ENCODE data around the gene PXMP4.
A peak's percentile ranks its signal among the peaks of the same experiment; 100 is the strongest.

PXMP4 gene

GRCh38 chr20:33681288-33681687, 38.8 kb downstream of the PXMP4 start:
- no peak for DNase-seq

DNA sequence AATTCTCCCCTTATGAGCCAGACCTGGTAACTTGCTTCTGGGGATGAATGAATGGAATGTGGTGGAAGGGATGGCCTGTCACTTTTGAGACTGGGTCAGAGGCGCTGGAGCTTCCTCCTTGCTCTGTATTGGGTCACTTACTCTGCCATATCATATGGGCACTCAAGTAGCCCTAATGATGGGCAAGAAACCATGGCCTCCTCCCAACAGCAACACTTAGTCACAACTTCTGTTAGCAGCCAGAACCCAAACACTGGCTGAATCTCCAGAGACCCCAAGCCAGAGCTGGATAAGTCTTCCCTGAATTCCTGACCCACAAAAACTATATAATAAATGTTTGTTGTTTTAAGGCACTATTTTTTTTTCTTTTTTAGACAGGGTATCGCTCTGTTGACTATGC, 39.4 kb downstream of the PXMP4 start:
- DNase-seq = no peak

DNA sequence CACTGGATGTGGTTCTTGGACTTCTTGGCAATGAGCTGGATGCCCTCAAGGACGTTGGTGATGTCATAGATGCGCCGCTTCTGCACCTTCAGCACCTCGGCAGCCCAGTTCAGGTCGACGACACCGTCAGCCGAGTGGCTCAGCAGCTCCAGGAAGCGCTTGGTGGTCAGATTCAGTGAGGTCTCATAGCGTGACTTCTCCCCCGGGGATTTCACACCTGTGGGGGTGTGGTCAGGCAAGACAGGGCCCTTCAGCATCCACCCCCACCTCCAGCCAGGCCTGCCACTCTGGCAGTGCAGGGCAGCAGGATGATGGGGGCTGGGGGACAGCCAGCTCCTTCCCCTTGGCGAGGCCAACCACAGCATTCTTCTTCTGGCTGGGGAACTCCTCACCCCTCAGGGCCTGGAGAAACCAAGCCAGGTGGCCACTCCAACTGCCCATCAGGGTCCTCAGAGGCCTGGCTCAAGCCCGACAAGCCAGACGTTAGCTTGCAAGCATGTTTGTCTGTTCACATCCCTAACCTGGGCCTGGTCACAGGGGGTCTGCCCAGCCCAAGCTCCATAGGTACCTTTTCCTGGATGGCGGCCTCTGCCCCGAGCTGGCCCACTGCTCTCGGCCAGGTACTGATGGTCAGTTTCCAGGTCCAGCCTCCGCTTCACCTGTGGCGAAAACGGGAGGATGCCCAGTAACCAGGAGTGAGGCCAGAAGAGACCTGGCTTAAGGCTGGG, 40.2 kb downstream of the PXMP4 start:
- no peak for DNase-seq

DNA sequence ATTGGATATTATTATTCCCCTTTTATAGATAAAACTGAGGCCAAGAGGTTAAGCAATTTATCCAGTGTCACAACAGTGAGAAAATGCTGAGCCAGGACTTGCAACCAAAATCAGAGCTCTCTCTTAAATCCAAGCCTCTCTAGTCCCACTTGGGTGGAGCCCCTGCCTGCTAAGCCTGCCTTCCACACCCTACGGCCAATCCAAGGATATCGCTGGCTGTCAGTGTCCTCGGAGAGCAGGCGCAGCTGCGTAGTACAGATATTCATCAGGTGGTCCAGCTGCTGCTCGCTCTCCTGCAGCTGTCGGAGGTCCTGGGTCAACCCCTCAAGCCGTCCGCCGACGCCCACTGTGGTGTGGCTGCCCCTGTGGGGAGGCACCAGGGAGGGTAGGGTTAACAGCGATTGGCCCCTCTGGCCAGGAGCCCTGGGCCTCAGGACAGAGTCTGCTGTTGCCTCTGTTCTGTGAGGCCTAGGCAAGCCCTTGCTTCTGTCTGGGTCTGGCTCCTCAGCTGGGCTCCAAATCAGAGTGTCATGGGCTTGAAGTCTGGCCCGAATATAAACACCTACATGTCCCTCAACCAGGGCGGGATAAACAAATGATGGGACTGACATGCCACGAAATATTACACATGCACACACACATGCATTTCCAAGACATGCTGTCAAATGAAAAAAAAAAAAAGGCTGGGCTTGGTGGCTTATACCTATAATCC, 42.0 kb downstream of the PXMP4 start:
- no peak for DNase-seq

GRCh38 chr20:33676652-33677645, 43.2 kb downstream of the PXMP4 start:
- DNase-seq = no peak

- DNase-seq = no peak
Observed at GRCh38 chr20:33676121-33676520, 44.0 kb downstream of the PXMP4 start.

- no peak for DNase-seq
Observed at GRCh38 chr20:33675136-33675959, 44.8 kb downstream of the PXMP4 start.

DNA sequence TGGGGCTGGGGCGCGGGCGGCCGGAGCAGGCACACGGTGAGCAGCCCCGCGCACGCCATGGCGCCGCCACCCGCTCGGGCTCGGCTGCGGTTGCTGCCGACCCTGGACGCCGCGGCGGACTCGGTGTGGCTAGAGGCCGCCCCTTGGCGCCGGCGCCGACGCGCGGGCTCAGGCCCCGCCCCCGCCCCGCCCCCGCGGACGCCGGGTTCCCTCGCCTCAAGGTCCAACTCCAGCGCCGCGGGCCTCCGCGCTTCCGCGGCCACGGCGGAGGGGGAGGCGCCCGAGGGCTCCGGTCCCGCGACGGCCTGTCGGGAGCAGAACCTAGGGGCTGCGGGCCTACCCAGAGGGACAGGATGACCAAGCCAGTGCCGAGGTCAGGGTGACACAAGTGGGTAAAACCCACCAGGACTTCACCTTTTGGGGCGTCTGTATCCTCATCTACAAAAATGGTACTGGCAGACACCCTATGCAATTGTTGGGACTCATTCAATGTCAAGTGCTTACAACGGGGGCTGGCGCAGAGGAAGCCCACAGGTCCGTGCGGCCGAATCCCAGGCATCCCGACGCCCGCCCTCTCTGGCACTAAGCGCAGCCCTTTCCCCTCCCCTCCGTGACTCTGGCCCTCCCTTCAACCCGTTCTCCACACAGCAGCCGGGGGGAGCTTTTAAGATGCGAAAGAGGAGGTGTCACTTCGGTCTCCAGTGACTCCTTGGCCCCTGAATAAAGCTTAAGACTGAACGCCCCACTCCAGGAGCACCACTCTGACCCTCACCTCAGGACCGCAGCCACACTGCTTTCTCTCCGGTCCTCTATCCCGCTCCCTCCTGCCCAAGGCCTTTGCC, 45.6 kb downstream of the PXMP4 start, which contains the start of gene NECAB3:
NECAB3 (minus strand) TSS at position 135 of the 842 bp plus-strand sequence; CDS start at position 59, 76 bp downstream.
- DNase-seq = peak; percentile 37 to 53

DNA sequence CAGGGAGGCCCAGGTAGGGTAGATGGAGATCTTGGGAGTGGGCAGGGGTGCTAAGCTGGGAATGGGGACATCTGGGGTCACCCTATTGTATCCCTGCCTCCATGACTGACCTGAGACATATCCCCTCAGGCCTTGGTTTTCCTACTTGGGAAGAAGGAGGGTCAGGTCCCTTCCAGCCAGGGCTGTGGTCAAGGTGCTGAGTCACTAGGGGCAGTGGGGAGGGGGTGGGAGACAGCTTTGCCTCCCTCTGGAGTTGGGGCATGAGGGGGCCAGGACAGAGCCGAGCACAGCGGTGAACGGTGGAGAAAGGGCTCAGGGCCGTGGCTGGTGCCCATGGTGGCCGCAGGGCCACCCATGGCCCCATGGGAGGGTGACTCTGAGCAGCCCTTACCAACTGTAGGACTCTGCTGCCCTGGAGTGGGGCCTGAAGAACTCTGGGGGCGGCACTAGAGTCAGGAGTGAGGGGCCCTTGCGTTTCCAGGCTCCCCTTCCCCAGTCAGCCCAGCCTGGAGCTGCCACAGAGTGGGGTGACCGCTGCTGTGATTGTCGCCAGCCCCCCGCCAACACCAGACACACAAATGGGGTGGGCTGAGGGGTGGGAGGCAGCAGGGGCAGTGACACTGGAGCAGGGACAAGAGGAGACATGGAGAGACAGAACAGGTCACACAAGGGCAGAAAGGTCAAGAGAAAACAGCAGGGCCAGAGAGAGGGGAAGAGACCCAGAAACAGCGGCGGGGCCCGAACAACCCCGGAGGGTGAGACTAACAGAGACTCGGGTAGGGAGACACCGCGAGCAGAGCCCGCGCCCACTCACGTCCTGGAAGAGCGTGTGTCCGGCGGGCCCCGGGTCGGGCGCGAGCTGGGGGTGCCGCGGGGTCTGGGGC, 46.5 kb downstream of the PXMP4 start:
- DNase-seq = no peak

GRCh38 chr20:33673114-33673409, 47.0 kb downstream of the PXMP4 start:
- no peak for DNase-seq

DNA sequence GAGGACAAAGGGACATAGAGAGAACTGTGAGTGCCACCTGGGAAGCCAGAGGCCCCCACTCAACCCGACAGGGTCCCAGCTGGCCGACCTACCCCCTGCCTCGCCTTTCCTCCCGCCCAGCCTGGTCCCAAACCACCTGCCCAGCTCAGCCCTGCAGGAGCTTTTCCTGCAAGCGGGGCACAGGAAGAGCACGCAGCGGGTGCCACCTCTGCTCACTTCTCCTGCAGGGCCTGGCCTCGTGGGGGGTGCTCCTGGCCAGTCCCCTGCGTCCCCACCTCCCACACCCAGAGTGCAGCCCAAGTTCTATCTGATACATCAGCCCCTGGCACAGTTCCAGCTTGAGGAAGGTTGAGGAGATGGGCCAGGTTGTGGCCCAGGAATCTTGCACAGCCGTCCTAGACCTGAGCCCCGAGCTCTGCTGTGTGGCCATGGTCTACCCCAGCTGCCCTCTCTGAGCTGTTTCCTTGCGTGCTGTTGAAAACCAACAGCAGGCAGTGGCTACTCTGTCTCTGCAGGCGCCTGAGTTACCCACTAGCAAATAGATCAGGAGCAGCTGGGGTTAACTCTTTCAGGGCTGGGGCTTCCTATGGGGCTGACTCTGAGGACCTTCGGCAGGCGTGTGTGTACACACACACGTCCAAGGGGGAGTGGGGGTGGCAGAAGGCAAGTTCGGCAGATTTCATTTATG, 47.5 kb downstream of the PXMP4 start:
- DNase-seq = no peak

DNA sequence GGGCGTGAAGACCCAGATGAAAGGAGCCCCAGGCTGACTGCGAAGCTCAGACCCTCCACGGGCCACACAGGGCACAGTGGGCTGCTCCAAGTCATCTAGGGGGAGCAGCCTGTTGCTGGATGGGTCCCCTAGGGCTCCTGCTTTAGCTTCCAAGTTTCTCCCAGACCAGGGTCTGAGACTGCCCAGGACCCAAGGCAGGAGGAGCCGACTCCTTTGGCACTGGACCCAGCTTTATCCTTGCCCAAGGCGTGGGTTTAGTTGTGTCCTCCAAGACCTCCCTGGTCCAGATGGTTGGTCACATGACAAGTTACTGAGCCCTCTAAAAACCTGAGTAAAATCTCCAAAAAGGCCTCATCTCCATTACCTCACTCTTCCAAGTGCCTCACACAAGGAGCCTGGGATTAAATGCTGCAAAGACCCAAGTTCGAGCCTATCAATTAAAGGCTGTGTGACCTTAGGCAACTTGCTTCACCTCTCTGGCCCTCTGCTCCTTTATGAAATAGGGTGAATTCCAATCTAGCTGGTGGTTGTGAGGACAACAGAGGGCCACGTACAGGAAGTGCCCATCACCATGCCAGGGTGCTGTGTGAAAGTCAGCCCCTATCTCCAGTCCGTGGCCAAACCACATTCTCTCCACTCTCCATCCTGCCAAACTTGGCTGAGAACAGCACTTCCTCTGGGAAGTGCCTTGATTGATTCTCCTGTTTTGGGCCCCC, 48.4 kb downstream of the PXMP4 start:
- no peak for DNase-seq

- DNase-seq = no peak
Observed at GRCh38 chr20:33670715-33671499, 49.2 kb downstream of the PXMP4 start.

DNA sequence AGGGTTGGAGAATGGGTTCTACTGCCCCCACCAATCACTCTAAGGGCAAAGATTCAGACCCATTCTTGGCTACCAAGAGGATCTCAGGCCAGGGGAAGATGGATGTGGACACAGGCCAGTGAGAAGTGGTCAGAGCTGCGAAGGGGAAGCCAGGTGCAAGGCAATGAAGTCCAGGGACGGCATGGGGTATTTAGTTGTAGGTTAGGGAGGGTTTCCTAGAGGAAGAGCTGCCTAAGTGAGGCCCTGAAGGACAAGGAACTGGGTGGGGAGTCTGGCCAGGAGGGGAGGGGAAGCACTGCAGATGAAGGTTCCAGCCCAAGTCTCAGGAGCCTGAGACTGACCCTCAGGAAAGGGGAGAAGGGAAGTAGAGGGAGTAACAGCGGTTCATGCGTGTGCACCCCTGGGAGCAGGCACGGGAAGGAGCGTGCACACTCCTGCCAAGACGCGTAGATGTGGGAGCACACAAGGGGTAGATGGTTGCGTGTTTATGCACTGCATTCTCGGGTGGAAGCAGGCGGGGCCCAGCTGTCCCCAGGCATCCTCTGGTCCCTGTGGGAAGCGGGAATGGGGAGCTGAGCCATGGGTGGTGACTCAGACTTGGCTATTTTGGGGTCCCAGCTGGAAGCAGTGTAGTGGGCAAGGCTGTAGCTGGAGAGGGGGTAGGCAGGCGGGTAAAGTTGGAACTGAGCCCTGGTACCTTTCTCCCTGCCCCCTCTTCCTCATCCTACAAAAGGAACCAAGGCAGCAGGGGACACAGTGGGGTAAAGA, 50.1 kb downstream of the PXMP4 start:
- no peak for DNase-seq

GRCh38 chr20:33669224-33669623, 50.9 kb downstream of the PXMP4 start:
- no peak for DNase-seq

DNA sequence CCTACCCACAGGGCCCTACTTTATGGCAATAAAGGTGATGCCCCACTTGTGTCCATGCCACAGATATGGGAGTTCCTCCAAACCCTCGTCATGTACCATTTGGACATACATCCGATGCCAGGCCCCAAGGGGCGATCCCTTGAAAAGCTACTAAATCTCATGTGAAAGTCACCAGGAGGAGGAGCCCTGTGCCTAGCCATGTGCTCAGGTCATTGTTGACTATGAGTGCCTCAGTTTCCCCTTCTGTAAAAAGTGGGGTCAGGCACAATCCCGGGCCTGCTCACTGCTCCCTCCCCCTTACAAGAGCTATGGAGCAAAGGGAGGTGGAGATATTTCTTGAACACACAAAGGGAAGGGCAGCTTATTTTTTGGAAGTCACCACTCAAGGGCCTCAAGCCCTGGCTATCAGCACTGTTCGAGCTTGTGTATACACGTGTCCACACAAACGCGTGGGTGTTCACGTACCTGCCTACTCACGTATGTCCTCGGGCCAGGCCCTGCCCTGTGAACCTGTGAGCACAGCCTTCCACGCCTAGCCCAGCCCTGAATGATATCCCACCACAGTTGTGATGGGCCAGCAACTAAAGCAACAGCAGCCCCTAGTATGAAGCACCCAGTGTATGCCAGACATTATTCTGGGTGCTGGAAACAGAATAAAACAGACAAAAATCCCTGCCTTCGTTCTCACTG, 51.5 kb downstream of the PXMP4 start:
- DNase-seq = no peak

All from activated CD4-positive, alpha-beta T cell treated with anti-CD3 and anti-CD28 coated beads for 4 hours (primary cell).